Activated CD8-positive, alpha-beta memory T cell treated with anti-CD3 and anti-CD28 coated beads, Interleukin-2, amount 10 ng/mL, durations not matched to agents 7 days and 5 days (primary cell): ENCODE data around the gene ZFYVE9. TPM values are rescaled to one million over a fixed set of nuclear protein-coding genes. Genes with fewer than 3 reads are reported as not detected.
A peak's percentile ranks its signal among the peaks of the same experiment; 100 is the strongest.
"Not testable (repeated sequence)": the region's sequence is repeated elsewhere in the genome, so short reads cannot be mapped to it uniquely, and the experiment has no call there.

Source experiments
- ATAC-seq: fragments of 150-1000 bp; cut with Tn5 transposase; one replicate; pipeline ENCODE4 v1.10.0; 2021; ENCODE audit warnings: moderate library complexity
- CTCF ChIA-PET: fragments of 350-600 bp; sonication (Branson Sonifier 250); formaldehyde crosslinking; loops from one replicate; lab custom pipeline; 2021; ENCODE audit warnings: antibody characterized with exemption; lab: Charles Lee
- DNase-seq: peaks from one replicate; pipeline ENCODE4 v3.0.0-alpha.2; 2020
- H3K27ac Mint-ChIP-seq: one replicate; pipeline ENCODE4 v1.8.0; 2021; ENCODE audit warnings: mild to moderate bottlenecking, mixed read lengths
- H3K27me3 Mint-ChIP-seq: one replicate; pipeline ENCODE4 v1.8.0; 2021; ENCODE audit warnings: mixed read lengths
- H3K36me3 Mint-ChIP-seq: one replicate; pipeline ENCODE4 v1.8.0; 2021; ENCODE audit warnings: mild to moderate bottlenecking, mixed read lengths
- H3K4me1 Mint-ChIP-seq: one replicate; pipeline ENCODE4 v1.8.0; 2021; ENCODE audit warnings: mixed read lengths
- H3K4me3 Mint-ChIP-seq: one replicate; pipeline ENCODE4 v1.8.0; 2021; ENCODE audit warnings: mild to moderate bottlenecking, moderate library complexity, mixed read lengths
- H3K9me3 Mint-ChIP-seq: one replicate; pipeline ENCODE4 v1.8.0; 2022; ENCODE audit warnings: low read depth, mixed read lengths
- total RNA-seq, 2 experiments: library from RNA; stranded (reverse); gene quantifications; one replicate each; pipeline ENCODE4 v1.2.3, GENCODE V29; 2021

ZFYVE9 gene
- total RNA-seq, 2 experiments from 2014 or later = 0.29 to 0.35 TPM

DNA sequence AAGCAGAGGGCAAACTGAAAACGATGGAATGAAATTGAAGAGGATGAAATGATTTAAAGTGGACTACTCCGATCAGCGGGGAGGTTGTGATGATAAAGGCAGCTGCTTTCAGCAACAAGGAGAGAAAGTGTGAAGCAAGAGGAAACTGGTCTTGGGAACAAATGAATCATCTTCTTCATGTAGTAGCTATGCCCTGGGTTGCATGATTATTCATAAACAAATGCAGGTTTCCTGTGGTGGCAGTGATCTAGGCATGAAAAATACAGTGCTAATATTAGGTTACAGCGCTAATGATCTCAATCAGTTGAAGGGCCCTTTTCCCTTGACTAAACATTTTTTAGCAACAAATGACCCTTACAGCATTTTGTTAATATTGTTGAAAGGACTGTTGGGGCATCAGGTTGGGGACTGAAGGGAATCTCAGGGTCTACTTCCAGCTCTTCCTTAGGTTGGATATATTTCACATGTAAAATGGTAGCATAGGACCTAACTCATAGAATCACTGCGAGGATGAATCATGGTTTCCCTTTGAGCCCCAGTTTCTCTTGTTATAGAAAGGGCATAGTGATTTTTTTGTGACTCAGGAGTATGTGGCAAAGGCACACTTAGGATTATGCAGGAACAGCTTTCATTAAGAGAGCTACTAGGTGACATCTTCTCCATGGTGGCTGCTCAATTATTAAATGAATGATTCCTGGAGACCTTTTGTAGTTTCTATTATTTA, 1.9 kb upstream of the ZFYVE9 start:
- Mint-ChIP-seq H3K36me3 (no peaks in the 10 kb centered on the region), H3K27ac (no peak overlapping the region), H3K9me3 (no peaks in the 10 kb centered on the region), H3K4me3 (no peak overlapping the region), H3K27me3 (peaks cover 52% of the 10 kb centered on the region), H3K4me1 (peaks cover 26% of the 10 kb centered on the region)
- DNase-seq = peak; percentile 50
- ATAC-seq = peak; percentile 63
- CTCF ChIA-PET = interaction anchor here (0.5 to 1.5 kb wide), 3 partner anchors 13 to 110 kb away, joined by 3 read pairs; no protein-coding TSS in a partner anchor

GRCh38 chr1:52140633-52141512, 1.0 kb upstream of the ZFYVE9 start:
- peaks cover 26% of the 10 kb centered on the region for H3K4me1 Mint-ChIP-seq
- DNase-seq (no peak), ATAC-seq (no peak)
- CTCF ChIA-PET = interaction anchor here (1.5 kb wide), 2 partner anchors 14 to 99 kb away, joined by 3 read pairs; no protein-coding TSS in a partner anchor
- no peak overlapping the region for H3K27ac Mint-ChIP-seq
- H3K4me3 Mint-ChIP-seq = peak overlapping the region; percentile 60
- H3K9me3 Mint-ChIP-seq = no peaks in the 10 kb centered on the region
- peaks cover 56% of the 10 kb centered on the region for H3K27me3 Mint-ChIP-seq
- H3K36me3 Mint-ChIP-seq = no peaks in the 10 kb centered on the region

DNA sequence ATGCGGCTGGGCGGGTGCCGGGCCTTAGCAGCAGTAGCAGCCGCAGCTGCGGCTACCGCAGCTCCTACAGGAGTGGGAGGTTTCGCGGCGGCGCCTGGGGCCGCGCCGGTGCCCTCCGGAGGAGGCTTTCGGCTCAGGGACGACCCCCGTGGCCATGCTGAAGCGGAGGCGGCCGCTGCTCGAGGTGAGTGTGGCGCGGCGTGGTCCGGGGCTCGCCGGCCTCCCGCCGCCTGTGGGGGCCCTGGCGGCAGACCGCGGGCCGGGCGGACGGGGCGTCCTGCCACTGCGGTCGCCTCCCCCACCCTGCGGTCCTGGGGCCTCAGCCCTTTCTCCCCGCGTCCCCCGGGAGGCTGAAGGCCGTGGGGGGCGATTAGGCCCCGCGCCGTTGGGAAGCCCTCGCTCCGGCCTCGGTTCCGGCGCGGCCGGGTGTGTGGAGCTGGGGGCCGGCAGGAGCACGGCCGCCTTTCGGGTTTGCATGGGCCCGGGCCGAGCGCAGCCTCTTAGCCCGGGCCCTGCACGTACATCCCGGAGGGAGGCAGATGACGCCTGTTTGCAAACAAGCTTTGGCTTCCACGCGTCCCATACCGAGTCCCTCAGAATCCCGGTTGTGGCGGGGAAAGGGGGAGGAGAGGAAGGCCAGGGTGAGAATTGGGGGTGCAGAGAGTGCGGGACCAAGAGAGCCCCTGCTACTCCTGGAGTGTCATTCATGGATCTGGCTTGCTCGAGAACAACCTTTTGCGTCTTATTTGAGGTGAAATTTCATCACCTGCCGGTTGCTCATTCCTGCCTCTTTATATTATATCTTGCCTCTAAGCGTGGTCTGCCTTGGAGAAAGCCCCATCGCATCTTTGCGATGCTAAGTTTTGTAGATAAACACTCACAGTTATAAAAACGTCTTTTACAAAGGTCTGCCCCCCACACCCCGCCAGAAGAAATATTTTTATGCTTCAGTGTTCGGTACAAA, 613 bp downstream of the ZFYVE9 start:
- ATAC-seq (peak; percentile 26), DNase-seq (no peak)
- Mint-ChIP-seq H3K36me3 (no peaks in the 10 kb centered on the region), H3K27ac (no peak overlapping the region), H3K9me3 (no peaks in the 10 kb centered on the region), H3K4me3 (peak overlapping the region; percentile 63), H3K4me1 (peaks cover 26% of the 10 kb centered on the region), H3K27me3 (peaks cover 49% of the 10 kb centered on the region)
- CTCF ChIA-PET = interaction anchor here (0.9 to 1.1 kb wide), 2 partner anchors 72 to 171 kb away, joined by 3 read pairs; no protein-coding TSS in a partner anchor

DNA sequence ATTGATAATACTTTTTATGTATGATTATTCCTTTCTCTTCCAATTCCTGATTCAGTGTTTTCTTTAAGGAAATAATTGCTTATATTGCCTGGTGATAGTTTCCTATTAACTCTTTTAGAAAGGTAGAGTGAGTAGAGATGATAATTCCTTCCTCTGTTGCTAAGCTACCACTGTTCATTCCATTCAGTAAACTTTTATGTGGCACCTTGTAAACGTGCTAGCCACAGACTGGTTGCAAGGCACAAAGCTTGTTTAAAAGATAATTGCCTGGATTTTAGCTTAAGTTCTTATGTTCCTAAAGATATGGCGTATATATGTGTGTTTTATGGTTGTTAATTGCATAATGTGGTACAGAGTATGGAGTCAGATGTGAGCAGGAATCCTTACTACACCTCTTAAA, 3.2 kb downstream of the ZFYVE9 start:
- H3K4me1 Mint-ChIP-seq = peaks cover 11% of the 10 kb centered on the region
- H3K27ac Mint-ChIP-seq = no peak overlapping the region
- no peak overlapping the region for H3K4me3 Mint-ChIP-seq
- no peaks in the 10 kb centered on the region for H3K9me3 Mint-ChIP-seq
- CTCF ChIA-PET = no interaction called here
- DNase-seq (no peak), ATAC-seq (no peak)
- H3K36me3 Mint-ChIP-seq = no peaks in the 10 kb centered on the region
- peaks cover 33% of the 10 kb centered on the region for H3K27me3 Mint-ChIP-seq

- H3K4me1 Mint-ChIP-seq, H3K36me3 Mint-ChIP-seq, H3K9me3 Mint-ChIP-seq, H3K27me3 Mint-ChIP-seq, H3K27ac Mint-ChIP-seq, CTCF ChIA-PET, DNase-seq, ATAC-seq, H3K4me3 Mint-ChIP-seq: not testable (repeated sequence)
Observed at GRCh38 chr1:52150445-52150844, 8.6 kb downstream of the ZFYVE9 start.

GRCh38 chr1:52150946-52151345, 9.1 kb downstream of the ZFYVE9 start:
- CTCF ChIA-PET = no interaction called here

DNA sequence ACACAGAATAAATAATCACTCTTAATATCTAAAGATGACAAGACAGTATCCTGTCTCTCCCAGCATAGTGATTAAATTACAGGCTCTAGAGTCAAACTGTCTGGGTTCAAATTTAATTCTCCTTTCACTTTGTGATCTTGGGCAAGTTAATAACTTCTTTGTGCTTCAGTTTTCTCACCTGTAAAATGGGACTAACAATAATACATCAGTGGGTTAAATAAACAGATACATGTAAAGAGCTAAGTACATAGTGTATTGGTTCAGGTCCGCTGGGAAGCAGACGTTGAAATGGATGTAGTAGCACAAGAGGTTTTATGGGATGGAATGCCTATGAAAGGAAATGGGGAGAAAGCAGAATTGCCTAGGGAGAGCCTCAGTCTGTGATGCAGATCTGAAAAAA, 10.7 kb downstream of the ZFYVE9 start:
- H3K4me1 Mint-ChIP-seq = no peaks in the 10 kb centered on the region
- H3K9me3 Mint-ChIP-seq = no peaks in the 10 kb centered on the region
- ATAC-seq (no peak), DNase-seq (no peak)
- peaks cover 3% of the 10 kb centered on the region for H3K27me3 Mint-ChIP-seq
- CTCF ChIA-PET = no interaction called here
- no peaks in the 10 kb centered on the region for H3K36me3 Mint-ChIP-seq
- no peak overlapping the region for H3K27ac Mint-ChIP-seq
- H3K4me3 Mint-ChIP-seq = no peak overlapping the region

More at GRCh38 chr1:52150946-52151345, 9.1 kb downstream of the ZFYVE9 start:
- no peak overlapping the region for H3K4me3 Mint-ChIP-seq
- H3K36me3 Mint-ChIP-seq = no peaks in the 10 kb centered on the region
- no peaks in the 10 kb centered on the region for H3K9me3 Mint-ChIP-seq
- peaks cover 3% of the 10 kb centered on the region for H3K27me3 Mint-ChIP-seq
- H3K4me1 Mint-ChIP-seq = no peaks in the 10 kb centered on the region
- DNase-seq (no peak), ATAC-seq (no peak)
- no peak overlapping the region for H3K27ac Mint-ChIP-seq

DNA sequence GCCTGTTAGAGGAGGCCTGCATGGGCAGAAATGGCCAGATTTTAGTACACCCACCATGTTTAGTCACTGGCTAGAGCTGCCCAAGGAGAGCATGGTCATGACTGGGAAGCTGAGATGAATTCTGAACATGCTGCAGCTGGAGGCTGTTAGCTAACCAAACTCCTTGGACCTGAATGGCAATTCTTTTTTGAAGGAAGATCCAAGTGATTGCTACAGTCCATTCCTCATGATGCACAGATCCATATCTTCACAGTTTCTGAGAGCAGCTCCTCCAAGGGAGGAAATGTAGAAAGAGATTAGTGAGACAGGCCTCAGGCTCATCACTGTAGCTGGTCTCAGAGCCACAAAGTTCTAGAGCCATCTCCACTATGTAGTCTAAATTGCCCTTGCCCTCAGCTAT, 11.1 kb downstream of the ZFYVE9 start:
- no peak for ATAC-seq
- H3K4me1 Mint-ChIP-seq = no peaks in the 10 kb centered on the region
- CTCF ChIA-PET = no interaction called here
- no peak overlapping the region for H3K4me3 Mint-ChIP-seq
- DNase-seq = no peak
- no peak overlapping the region for H3K27ac Mint-ChIP-seq
- no peaks in the 10 kb centered on the region for H3K9me3 Mint-ChIP-seq
- H3K27me3 Mint-ChIP-seq = no peaks in the 10 kb centered on the region
- no peaks in the 10 kb centered on the region for H3K36me3 Mint-ChIP-seq

DNA sequence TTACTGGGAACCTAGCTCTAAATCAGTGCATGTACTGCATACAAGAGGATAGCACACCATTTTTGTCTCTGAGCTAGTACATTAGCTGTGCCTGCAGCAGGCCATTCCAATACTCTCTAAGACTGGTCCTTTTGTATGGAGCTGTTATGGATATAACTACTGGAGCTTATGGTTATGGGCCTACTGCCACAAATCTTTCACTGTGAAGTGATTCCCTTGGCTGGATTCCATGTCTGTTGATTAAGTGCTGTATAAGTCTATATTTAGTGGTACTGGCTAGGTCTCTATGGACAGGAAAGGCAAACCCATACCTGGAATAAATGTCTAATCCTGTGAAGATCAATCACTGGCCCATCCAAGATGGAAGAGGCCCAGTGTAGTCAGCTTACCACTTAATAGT, 12.0 kb downstream of the ZFYVE9 start:
- CTCF ChIA-PET = no interaction called here
- Mint-ChIP-seq H3K4me1 (no peaks in the 10 kb centered on the region), H3K4me3 (no peak overlapping the region), H3K27me3 (no peaks in the 10 kb centered on the region), H3K27ac (no peak overlapping the region), H3K36me3 (no peaks in the 10 kb centered on the region), H3K9me3 (no peaks in the 10 kb centered on the region)
- DNase-seq (no peak), ATAC-seq (no peak)

DNA sequence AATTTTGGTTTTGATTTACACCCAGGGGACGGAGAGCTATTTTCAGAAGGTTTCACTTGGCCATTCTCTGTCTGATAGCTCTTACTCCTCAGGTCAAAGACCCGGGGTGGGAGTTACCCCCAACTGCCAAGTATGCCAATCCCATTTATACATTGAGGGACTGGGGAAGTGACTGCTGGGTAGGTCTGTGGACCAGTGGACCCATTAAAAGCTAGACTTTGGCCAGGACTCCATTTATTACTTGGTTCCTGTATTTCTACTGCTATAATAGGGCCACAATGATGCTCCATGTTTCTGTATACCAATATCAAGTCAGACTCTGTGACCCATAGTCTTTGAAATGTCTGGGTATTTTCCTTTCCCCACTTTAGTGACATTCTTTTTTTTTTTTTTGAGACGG, 14.6 kb downstream of the ZFYVE9 start:
- CTCF ChIA-PET = no interaction called here
- H3K36me3 Mint-ChIP-seq = no peaks in the 10 kb centered on the region
- H3K27ac Mint-ChIP-seq = no peak overlapping the region
- H3K27me3 Mint-ChIP-seq = no peaks in the 10 kb centered on the region
- DNase-seq (no peak), ATAC-seq (no peak)
- H3K9me3 Mint-ChIP-seq = no peaks in the 10 kb centered on the region
- H3K4me3 Mint-ChIP-seq = no peak overlapping the region
- no peaks in the 10 kb centered on the region for H3K4me1 Mint-ChIP-seq

GRCh38 chr1:52157582-52157981, 15.7 kb downstream of the ZFYVE9 start:
- Mint-ChIP-seq H3K36me3 (no peaks in the 10 kb centered on the region), H3K27me3 (no peaks in the 10 kb centered on the region), H3K9me3 (no peaks in the 10 kb centered on the region), H3K4me1 (no peaks in the 10 kb centered on the region), H3K4me3 (no peak overlapping the region), H3K27ac (no peak overlapping the region)
- DNase-seq (no peak), ATAC-seq (no peak)
- CTCF ChIA-PET = no interaction called here

DNA sequence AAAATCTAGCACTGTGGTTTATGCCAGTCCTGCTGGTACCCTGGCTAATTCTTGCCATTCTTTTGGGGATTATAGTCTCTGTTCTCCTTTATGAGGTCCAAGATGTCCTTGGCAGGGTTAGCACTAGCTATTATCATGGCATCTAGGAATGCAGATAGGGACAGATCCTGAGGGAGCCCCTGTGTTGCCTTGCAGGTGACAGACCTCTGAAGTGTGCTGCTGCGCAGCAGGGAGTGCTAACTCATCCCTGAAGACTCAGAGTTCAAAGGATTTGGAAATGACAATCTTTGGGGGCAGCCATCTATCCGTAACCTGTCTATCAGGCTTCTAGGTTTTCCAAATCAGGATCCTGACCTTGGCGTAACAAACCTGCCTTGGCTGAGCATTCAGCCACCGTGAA, 16.3 kb downstream of the ZFYVE9 start:
- no peak overlapping the region for H3K4me3 Mint-ChIP-seq
- H3K27me3 Mint-ChIP-seq = no peaks in the 10 kb centered on the region
- ATAC-seq (no peak), DNase-seq (no peak)
- CTCF ChIA-PET = no interaction called here
- H3K27ac Mint-ChIP-seq = no peak overlapping the region
- no peaks in the 10 kb centered on the region for H3K36me3 Mint-ChIP-seq
- H3K9me3 Mint-ChIP-seq = no peaks in the 10 kb centered on the region
- H3K4me1 Mint-ChIP-seq = no peaks in the 10 kb centered on the region
